ENCODE data around the gene KRTAP2-2.
"Not testable (repeated sequence)": the region's sequence is repeated elsewhere in the genome, so short reads cannot be mapped to it uniquely, and the experiment has no call there.

Gene KRTAP2-2

GRCh38 chr17:41055130-41055529, at the start of gene KRTAP2-2:
Gene KRTAP2-2, minus strand, starts transcription at chr17:41055230. Its CDS starts 19 bp downstream, at chr17:41055211.
- DNase-seq (ENCODE audit: low read depth in 2 of 2) = not testable (repeated sequence)

GRCh38 chr17:41104386-41105038, 49.5 kb upstream of the KRTAP2-2 start:
- DNase-seq (ENCODE audit: low read depth in 2 of 2) = not testable (repeated sequence)

GRCh38 chr17:41103896-41104295, 48.9 kb upstream of the KRTAP2-2 start:
- no peak for DNase-seq (ENCODE audit: low read depth in 2 of 2)

GRCh38 chr17:41101586-41102259, 46.7 kb upstream of the KRTAP2-2 start, which contains the start of gene KRTAP4-16:
Gene KRTAP4-16, minus strand, starts transcription at chr17:41102209. Its CDS starts 0 bp downstream, at chr17:41102209.
- no peak for DNase-seq (ENCODE audit: low read depth in 2 of 2)

- not testable (repeated sequence) for DNase-seq (ENCODE audit: low read depth in 2 of 2)
These were observed 44.9 kb upstream of the KRTAP2-2 start for GRCh38 chr17:41099682-41100480.

- DNase-seq (ENCODE audit: low read depth in 2 of 2) = no peak
These were observed 43.5 kb upstream of the KRTAP2-2 start for GRCh38 chr17:41098481-41098880.

- DNase-seq (ENCODE audit: low read depth in 2 of 2) = no peak
These were observed 43.0 kb upstream of the KRTAP2-2 start, which contains the start of gene KRTAP4-8 for GRCh38 chr17:41098042-41098441. Gene KRTAP4-8, minus strand, starts transcription at chr17:41098142. Its CDS starts 58 bp downstream, at chr17:41098084.

- DNase-seq (ENCODE audit: low read depth in 2 of 2) = no peak
These were observed 41.0 kb upstream of the KRTAP2-2 start for GRCh38 chr17:41096055-41096454.

GRCh38 chr17:41088760-41089352, 33.8 kb upstream of the KRTAP2-2 start:
- not testable (repeated sequence) for DNase-seq (ENCODE audit: low read depth in 2 of 2)

GRCh38 chr17:41084100-41084856, 29.2 kb upstream of the KRTAP2-2 start, which contains the start of gene KRTAP4-7:
Gene KRTAP4-7, plus strand, starts transcription at chr17:41084150. Its CDS starts 57 bp downstream, at chr17:41084207.
- not testable (repeated sequence) for DNase-seq (ENCODE audit: low read depth in 2 of 2)

GRCh38 chr17:41083427-41083826, 28.4 kb upstream of the KRTAP2-2 start:
- not testable (repeated sequence) for DNase-seq (ENCODE audit: low read depth in 2 of 2)

- DNase-seq (ENCODE audit: low read depth in 2 of 2) = no peak
These were observed 27.6 kb upstream of the KRTAP2-2 start for GRCh38 chr17:41082626-41083025.

GRCh38 chr17:41076788-41077187, 21.8 kb upstream of the KRTAP2-2 start:
- no peak for DNase-seq (ENCODE audit: low read depth in 2 of 2)

- no peak for DNase-seq (ENCODE audit: low read depth in 2 of 2)
These were observed 18.6 kb upstream of the KRTAP2-2 start for GRCh38 chr17:41073676-41074075.

- DNase-seq (ENCODE audit: low read depth in 2 of 2) = no peak
These were observed 16.8 kb upstream of the KRTAP2-2 start for GRCh38 chr17:41071606-41072360.

- DNase-seq (ENCODE audit: low read depth in 2 of 2) = no peak
These were observed 14.0 kb upstream of the KRTAP2-2 start for GRCh38 chr17:41069031-41069430.

GRCh38 chr17:41067281-41067680, 12.3 kb upstream of the KRTAP2-2 start:
- no peak for DNase-seq (ENCODE audit: low read depth in 2 of 2)

GRCh38 chr17:41065829-41066624, 11.0 kb upstream of the KRTAP2-2 start, which contains the start of gene KRTAP2-4:
Gene KRTAP2-4, minus strand, starts transcription at chr17:41065879. Its CDS starts 34 bp downstream, at chr17:41065845.
- DNase-seq (ENCODE audit: low read depth in 2 of 2) = no peak

GRCh38 chr17:41065016-41065689, 10.1 kb upstream of the KRTAP2-2 start:
- not testable (repeated sequence) for DNase-seq (ENCODE audit: low read depth in 2 of 2)

Measured in stimulated activated CD4-positive, alpha-beta T cell treated with anti-CD3 and anti-CD28 coated beads, Interleukin-15, amount 100 ng/mL, for 48 hours (primary cell).